ENCODE measurements around the gene P4HB.

The P4HB gene

GRCh38 chr17:81859906-81860755, at the start of gene P4HB:
P4HB (minus strand) TSS chr17:81860535; CDS start chr17:81860471, 64 bp downstream.
- DNase-seq, result peak; percentile 30 to 96

GRCh38 chr17:81909231-81909630, 48.9 kb upstream of the P4HB start:
- no peak for DNase-seq

DNA sequence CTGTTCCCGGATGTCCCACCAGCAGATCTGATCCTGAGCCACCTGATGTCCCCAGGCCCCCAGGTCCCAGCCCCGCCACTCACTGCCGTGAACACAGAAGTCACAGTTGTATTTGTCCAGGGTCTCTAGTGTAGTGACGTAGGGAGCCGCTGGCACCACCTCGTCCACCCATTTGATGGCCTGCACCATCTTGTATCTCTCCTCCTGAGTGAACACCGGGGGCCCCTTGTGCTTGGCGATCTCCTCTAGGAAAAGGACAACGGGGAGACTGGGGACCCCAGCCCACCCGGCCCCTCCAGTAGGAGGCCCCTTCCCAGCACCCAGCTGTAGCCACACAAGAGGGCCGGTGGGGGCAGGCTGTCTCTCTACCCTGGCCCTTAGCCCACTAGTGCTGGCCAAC, 48.5 kb upstream of the P4HB start:
- no peak for DNase-seq

GRCh38 chr17:81907219-81908145, 47.1 kb upstream of the P4HB start:
- no peak for DNase-seq

- no peak for DNase-seq
Observed at GRCh38 chr17:81906476-81907218, 46.3 kb upstream of the P4HB start.

GRCh38 chr17:81905993-81906392, 45.7 kb upstream of the P4HB start:
- no peak for DNase-seq

DNA sequence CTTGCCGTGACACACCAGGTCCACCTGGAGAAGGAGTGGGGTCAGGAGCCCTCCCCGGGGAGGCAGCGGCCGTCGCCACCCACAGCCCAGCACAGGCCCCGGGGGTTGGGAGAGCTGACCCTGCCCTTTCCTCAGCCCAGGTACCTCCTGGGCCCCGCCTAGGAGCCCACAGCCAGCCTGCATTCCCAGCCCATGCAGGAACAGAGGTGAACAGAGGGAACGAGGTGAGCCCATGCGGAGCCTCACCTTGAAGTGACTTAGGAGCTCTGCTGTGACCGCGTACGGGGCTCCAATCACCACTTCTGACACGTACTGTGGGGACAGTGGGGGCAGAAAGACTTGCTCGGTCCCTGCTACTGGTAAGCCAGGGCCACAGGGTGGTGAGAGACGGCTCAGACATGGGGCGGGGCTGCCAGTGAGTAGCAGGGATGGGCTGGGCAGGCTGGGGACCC, 45.1 kb upstream of the P4HB start:
- DNase-seq, result no peak

GRCh38 chr17:81904600-81905423, 44.5 kb upstream of the P4HB start:
- DNase-seq, result no peak

GRCh38 chr17:81903896-81904599, 43.7 kb upstream of the P4HB start:
- no peak for DNase-seq

DNA sequence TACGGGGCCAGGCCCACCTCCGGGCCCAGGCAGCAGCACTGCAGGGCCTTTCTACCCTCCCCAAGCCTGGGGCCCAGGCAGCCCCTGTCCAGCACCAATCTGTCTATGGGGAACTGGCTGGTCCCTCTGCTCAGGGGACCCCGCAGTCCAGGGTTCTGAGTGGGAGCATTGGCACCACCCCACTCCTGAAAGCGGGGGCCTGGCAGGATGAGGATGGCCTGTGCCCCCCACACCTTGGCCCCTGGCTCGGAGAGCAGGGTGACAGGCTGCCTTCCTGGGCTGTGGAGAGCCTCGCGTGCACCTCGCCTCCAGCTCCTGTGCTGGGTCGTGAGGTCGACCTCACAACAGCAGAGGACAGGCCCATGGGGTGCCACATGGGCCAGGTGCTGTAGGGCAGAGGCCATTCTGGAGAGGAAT, 43.1 kb upstream of the P4HB start:
- no peak for DNase-seq

DNA sequence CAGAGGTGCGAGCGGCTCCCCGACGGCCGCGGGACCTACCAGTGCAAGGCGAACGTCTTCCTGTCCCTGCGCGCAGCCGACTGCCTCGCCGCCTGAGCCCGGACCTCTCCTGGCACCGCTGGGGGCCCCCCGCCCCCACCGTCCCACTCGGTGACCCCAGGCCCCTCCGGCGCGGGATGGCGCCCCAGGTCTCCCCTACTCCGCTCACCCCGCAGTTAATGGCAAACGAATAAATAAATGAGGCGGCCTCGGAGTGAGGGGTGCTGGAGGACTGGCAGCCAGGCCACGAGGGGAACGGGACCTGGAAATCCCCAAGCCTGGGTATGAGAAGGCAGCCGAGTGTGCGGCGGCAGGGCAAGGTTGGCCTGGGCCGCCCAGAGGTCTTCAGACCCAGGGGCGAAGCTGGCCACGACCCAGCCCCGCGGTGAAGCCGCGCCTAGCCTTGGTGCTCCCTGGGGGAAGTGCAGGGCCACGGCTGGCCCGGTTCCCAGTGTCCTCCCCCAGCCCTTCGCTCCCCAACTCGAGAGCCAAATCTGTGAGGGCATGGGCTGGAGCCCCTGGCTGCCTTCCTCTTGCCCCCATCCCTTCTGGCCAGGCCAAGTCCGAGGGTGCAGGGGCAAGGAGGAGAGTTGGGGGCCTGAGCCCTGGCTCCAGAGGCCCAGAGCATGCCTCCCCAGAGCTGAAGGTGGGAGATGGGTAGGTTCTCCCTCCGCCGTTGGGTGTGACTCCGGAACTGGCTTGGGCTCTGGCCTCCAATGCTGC, 42.5 kb upstream of the P4HB start:
- no peak for DNase-seq

DNA sequence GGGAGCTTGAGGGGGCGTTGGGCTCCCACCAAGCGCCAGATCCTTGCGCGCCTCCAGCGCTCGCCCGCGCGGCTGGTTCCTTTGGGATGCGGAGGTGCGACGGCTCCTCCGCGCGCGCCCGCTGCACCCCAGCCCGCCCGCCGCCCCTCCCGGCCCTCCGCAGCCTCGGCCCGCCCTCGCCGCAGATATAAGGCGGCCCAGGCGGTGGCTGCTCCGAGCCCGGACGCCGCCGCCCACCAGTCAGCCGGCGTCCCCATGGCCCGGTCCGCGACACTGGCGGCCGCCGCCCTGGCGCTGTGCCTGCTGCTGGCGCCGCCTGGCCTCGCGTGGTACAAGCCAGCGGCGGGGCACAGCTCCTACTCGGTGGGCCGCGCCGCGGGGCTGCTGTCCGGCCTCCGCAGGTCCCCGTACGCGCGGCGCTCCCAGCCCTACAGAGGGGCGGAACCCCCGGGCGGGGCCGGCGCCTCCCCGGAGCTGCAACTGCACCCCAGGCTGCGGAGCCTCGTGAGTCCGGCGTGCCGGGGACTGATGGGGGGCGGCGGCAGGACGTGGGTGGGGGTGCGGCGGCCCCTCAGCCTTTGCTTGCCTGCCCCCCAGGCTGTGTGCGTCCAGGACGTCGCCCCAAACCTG, 41.8 kb upstream of the P4HB start, which contains the start of gene NPB:
NPB (plus strand) TSS at position 216 of the 630 bp plus-strand sequence; CDS start at position 256, 40 bp downstream.
- DNase-seq, result peak in 1 of 2 donors; percentile 37

DNA sequence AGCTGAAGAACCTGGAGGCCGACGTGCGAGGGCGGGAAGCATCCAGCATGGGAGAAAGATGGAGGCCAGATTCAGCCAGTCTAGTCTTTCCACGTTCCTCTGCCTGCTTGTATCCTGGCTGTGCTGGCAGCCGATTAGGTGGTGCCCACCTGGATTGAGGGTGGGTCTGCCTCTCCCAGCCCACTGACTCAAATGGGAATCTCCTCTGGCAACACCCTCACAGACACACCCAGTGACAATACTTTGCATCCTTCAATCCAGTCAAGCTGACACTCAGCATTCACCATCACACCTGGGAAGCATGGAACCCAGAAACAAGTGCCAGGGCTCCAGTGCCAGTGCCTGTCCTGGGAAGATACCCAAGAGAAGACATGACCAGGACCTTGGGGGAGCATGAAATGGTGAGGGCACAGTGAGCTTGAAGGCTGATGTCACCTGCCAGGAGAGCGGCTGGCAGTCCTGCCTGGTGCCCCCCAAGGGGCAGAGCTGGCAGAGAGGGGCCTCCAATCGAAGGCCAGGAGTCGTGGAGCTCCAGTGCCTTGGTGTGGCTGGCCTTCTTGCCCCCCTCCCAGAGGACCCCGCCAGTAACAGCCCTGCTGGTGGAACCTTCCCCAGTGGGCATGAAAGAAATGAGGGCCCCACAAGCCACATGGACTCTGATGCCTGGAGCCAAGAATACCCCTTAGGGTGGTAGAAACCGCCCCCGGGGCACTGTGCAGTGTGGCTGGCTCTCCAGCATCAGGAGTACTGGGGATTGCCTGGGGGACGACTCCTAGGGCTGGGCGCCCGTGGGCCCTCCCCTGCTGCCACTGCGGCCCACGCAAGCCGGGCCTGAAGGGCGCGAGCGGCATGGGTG, 41.1 kb upstream of the P4HB start:
- DNase-seq, result no peak

- DNase-seq, result no peak
Observed at GRCh38 chr17:81900181-81900820, 40.0 kb upstream of the P4HB start.

GRCh38 chr17:81899514-81900166, 39.3 kb upstream of the P4HB start:
- DNase-seq, result no peak

DNA sequence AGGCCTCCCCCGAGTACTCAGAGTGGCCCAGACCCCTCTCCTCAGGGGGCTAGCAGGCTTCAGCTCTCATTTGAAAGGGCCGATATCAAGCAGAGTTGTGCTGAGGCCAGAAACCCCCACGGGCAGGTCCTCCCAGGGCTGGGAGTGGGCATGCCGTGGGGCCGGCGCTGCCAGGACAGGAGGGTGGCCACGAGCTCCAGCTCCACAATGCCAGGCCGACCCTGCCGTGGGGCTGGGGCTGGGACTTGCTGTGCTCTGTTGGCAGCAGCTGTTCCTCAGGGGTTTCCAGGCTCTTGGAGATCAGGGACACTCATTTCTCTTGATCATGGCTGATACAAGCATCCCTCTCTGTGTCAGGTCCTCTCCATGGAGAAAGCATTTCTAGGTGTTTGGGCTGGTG, 38.5 kb upstream of the P4HB start:
- DNase-seq, result no peak

DNA sequence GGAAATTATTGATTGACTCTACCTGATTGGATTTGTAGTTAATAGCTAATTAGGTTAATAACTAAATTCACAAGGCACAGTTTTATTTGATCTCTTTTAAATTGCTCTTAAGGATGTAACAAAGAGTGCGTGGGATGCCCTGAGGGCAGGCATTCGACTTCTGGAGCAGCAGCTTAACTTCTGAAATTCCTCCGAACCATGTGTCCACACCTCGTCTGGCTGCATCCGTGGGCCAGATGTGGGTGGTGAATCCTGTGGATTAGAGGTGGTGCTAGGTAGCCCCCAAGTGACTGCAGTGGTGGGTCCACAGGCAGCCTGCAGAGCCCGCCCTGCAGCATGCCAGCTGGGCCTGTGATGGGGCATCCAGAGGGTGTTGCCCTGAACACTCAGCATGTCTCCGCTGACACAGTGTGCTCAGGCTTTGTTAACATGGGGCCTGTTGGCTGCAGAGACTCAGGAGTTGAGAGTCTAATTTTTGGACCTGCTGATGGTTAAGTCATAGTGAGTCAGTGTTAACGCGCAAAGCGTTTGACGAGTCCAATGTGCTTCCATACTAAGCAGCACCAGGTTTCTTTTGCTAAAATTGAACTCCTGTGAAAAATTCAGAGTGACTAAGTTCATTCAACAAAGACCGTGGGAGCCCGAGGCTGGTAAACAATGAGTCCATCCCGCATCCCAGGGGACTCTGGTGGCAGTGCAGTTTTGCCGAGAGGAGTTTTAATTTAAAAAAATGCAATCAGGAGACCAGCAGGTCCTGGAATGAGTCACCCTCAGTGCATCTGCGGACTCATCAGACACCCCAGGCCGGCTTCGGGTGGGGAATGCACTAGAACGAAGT, 37.9 kb upstream of the P4HB start:
- DNase-seq, result no peak
